HG03469 (cell line): Measurements from ENCODE around the gene TMEM135.
A peak's percentile ranks its signal among the peaks of the same experiment; 100 is the strongest.
"Not testable (repeated sequence)": the region's sequence is repeated elsewhere in the genome, so short reads cannot be mapped to it uniquely, and the experiment has no call there.

Experiments used
- ATAC-seq: cut with Tn5 transposase; IDR thresholded peaks from one replicate; pipeline ENCODE4 v1.9.1; 2021; ENCODE audit warnings: mild to moderate bottlenecking, moderate library complexity, moderate number of reproducible peaks; ENCODE audit not compliant: unreplicated experiment

The TMEM135 gene

GRCh38 chr11:87020336-87020735 is 17.4 kb upstream of the TMEM135 start:
- no peak for ATAC-seq

DNA sequence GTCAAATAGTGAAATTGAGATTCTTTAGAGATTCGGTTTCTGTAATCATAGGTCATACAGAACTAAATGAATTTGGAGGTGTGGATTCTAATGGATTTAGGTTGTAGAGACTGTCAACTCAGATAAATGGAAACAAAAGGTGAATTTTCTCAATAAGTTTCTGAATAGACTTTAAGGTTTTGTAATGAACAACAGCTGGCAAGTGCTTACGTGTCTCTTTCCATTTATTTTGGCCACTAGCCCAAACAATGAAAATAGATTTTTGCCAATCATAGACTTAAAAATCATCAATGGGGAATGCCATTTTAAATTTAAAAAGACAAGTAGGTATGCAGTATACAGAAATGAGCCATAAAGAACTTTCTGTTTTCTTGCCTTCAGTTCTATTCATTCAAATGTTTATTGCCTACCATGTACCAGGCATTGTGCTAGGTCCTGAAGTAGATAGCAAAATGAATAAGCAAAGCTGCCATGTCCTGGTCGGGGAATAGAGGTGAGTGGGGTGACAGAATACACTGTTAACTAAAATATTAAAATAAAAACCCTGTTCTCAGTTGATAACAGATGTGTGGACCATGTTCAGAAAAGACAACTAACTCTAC is 16.9 kb upstream of the TMEM135 start:
- ATAC-seq, result no peak

DNA sequence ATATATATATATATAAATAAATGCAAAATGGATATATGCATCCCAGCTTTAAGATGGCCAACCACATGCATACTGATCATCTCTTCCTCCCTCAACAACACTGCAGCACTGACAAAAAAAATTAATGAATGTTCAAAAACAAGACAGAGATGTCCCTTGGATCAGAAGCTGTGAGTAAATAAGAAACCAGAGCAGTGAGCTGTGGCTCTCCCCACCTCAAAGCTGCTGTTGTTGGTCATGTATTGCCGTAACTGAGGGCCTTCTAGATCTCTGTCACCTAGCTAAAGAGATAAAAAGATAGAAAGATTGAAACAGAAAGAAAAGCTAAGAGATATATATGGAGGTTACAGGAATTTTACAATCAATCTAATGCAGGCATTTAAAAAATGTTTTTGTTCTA is 15.5 kb upstream of the TMEM135 start:
- peak; percentile 75 for ATAC-seq

- ATAC-seq, result no peak
Measured at GRCh38 chr11:87022738-87023137, 15.0 kb upstream of the TMEM135 start.

DNA sequence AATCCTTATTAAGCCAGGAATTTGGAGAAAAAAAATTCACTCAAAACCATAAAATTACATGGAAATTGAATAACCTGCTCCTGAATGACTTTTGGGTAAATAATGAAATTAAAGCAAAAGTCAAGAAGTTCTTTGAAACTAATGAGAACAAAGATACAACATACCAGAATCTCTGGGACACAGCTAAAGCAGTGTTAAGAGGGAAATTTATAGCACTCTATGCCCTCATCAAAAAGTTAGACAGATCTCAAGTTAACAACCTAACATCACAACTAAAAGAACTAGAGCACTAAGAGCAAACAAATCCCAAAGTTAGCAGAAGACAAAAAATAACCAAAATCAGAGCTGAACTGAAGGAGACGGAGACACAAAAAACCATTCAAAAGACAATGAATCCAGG is 11.3 kb upstream of the TMEM135 start:
- ATAC-seq, result not testable (repeated sequence)

- ATAC-seq, result peak; percentile 74
Measured at GRCh38 chr11:87030458-87031054, 7.2 kb upstream of the TMEM135 start.

GRCh38 chr11:87031433-87032170 is 6.1 kb upstream of the TMEM135 start:
- no peak for ATAC-seq

DNA sequence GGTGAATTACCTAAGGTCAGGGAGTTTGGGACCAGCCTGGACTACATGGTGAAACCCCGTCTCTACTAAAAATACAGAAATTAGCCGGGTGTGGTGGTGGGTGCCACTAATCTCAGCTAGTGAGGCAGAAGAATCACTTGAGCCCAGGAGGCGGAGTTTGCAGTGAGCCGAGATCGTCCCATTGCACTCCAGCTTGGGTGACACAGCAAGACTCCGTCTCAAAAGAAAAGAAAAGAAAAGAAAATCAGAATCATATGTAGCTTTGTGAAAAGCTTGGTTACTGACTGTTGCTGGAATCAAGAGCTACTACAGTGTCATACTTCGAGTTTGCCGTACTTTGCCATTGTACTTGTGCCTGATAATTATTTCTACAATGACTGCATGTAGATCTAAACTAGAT is 4.2 kb upstream of the TMEM135 start:
- ATAC-seq, result no peak

GRCh38 chr11:87035976-87036583 is 1.7 kb upstream of the TMEM135 start:
- no peak for ATAC-seq

- no peak for ATAC-seq
Measured at GRCh38 chr11:87036756-87037449, 831 bp upstream of the TMEM135 start.

GRCh38 chr11:87038235-87038977 is 672 bp downstream of the TMEM135 start:
- no peak for ATAC-seq

GRCh38 chr11:87039371-87039770 is 1.6 kb downstream of the TMEM135 start:
- ATAC-seq, result no peak

- ATAC-seq, result no peak
Measured at GRCh38 chr11:87043894-87044293, 6.2 kb downstream of the TMEM135 start.

DNA sequence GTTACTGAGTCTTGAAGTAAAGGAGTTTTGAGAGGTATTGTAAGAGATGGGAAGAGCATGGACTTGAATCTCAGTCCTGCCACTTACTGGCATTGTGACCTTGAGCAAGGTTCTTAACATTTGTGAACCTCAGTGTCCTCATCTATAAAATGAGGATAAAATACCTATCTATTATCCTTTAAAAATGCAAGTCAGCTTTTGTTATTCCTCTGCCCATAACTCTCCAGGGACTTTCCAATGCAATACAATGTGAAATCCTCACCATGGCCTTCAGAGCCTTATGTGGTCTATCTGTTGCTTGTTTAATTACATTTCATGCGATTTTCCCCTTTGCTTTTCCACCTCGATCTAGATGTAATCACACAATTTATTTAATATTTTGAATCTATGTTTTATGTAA is 9.1 kb downstream of the TMEM135 start:
- no peak for ATAC-seq

DNA sequence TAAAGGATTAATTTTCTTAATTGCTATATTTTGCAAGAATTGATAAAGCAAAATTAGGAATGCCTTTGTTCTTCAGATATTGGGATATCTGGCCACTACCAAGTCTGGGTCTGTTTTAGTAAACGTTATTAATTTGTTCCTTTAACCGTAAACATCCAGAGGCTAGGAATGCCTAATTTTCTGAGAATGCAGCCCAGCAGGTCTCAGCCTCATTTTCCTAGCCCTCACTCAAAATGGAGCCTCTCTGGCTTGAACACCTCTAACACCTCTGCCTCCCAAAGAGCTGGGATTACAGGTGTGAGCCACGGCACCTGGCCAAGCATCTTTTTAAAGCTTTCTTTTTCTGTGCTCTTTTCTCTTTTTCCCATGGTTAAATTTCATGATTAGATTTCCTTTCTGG is 18.4 kb downstream of the TMEM135 start:
- no peak for ATAC-seq

DNA sequence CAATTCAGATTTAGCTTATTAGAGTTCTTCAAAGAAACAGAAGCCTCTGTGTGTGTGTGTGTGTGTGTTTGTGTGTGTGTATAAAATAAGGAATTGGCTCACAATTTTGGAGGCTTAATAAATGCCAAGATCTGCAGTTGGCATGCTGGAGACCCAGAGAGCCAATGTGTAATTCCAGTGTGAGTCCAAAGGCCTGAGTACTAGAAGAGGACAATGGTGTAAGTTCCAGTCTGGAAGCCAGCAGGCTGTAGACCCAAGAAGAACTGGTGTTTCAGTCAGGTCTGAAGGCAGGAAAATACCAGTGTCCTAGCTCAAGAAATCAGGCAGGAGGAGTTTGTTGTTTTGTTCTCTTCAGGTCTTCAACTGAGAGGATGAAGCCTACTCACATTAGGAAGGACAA is 20.0 kb downstream of the TMEM135 start:
- ATAC-seq, result no peak

DNA sequence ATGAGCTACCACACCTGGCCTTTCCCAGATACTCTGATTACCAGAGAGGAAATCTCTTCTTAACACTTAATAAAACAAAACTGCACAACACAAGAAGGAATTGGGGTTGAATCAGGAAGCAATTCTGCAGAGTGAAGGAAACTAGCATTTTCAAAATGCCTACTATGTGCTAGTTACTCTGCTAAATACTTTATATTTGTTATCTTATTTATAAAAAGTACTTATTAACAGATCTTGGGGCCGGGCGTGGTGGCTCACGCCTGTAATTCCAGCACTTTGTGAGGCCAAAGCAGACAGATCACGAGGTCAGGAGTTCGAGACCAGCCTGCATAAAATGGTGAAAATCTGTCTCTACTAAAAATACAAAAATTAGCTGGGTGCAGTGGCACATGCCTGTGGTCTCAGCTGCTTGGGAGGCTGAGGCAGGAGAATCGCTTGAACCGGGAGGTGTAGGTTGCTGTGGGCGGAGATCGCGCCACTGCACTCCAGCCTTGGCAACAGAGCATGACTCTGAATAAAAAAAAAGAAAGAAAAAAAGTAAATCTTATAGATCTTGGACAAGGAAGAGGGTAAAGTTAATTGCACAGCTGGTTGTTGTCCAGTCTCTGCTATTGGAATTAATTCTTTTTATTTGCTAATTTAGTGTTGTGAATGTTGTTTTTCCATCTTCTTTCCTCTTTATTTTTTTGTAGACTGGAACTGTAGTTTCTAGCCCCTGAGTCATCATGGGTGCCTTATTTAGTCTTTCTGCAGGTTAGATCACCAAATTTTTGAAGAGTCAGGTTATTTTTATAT is 22.1 kb downstream of the TMEM135 start:
- no peak for ATAC-seq

- no peak for ATAC-seq
Measured at GRCh38 chr11:87061766-87062165, 24.0 kb downstream of the TMEM135 start.

- no peak for ATAC-seq
Measured at GRCh38 chr11:87063982-87064381, 26.2 kb downstream of the TMEM135 start.

DNA sequence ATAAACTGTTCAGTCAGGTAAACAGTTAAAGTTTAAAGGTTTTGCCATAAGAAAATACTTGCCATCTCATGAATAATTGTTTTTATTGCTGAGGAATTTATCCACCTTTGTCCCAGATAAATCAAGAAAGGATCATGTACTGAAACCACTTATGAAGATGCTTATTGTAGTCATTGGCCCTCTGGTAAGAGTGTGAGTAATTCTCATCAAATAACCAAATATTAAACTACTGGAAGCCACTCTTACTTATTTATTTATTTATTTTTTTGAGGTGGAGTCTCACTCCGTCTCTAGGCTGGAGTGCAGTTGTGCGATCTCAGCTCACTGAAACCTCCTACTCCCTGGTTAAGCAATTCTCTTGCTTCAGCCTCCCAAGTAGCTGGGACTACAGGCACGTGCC is 35.1 kb downstream of the TMEM135 start:
- no peak for ATAC-seq
